Naive thymus-derived CD4-positive, alpha-beta T cell (primary cell): ENCODE data around the gene CLEC12A. TPM values are rescaled to one million over a fixed set of nuclear protein-coding genes. Genes with fewer than 3 reads are reported as not detected.
"Not testable (repeated sequence)": the region's sequence is repeated elsewhere in the genome, so short reads cannot be mapped to it uniquely, and the experiment has no call there.

Experiments
- ATAC-seq: fragments of 150-1000 bp; cut with Tn5 transposase; 2 replicates; pipeline ENCODE4 v1.10.0; 2021; ENCODE audit warnings: mild to moderate bottlenecking, moderate library complexity
- CTCF ChIA-PET: fragments of 350-600 bp; sonication (Branson Sonifier 250); formaldehyde crosslinking; loops from one replicate; lab custom pipeline; 2021; ENCODE audit warnings: antibody characterized with exemption; lab: Charles Lee
- POLR2A ChIA-PET: fragments of 350-600 bp; sonication (Branson Sonifier 250); formaldehyde crosslinking; loops from one replicate; lab custom pipeline; 2021; ENCODE audit warnings: antibody characterized with exemption, inconsistent platforms; lab: Charles Lee
- DNase-seq, 9 donors: peaks; one replicate each; pipeline versions ENCODE4 v3.0.0 to v3.0.0-alpha.2; 2020 to 2022; ENCODE audit warnings: mixed read lengths in 1 of 9
- H3K27ac ChIP-seq: one replicate; pipeline ENCODE4 v1.7.0; 2013; ENCODE audit warnings: mild to moderate bottlenecking, low read depth, low read length, moderate library complexity
- H3K27me3 ChIP-seq, 2 donors: one replicate each; pipeline ENCODE4 v1.7.0; 2013; ENCODE audit warnings: low read length in 2 of 2, mild to moderate bottlenecking in 2 of 2, moderate library complexity in 2 of 2; ENCODE audit not compliant: control insufficient read depth in 2 of 2, insufficient read depth in 2 of 2
- H3K36me3 ChIP-seq, 3 experiments: 1 replicate in 2 of 3; 2 replicates in 1 of 3; pipeline ENCODE4 v1.7.0; 2013; ENCODE audit warnings: low read length in 3 of 3, mild to moderate bottlenecking in 3 of 3, moderate library complexity in 1 of 3; ENCODE audit not compliant: insufficient read depth in 3 of 3, control insufficient read depth in 2 of 3
- H3K4me1 ChIP-seq, 2 donors: one replicate each; pipeline ENCODE4 v1.7.0; 2013; ENCODE audit warnings: low read length in 2 of 2, mild to moderate bottlenecking in 2 of 2, moderate library complexity in 1 of 2; ENCODE audit not compliant: control insufficient read depth in 2 of 2, insufficient read depth in 2 of 2
- H3K4me3 ChIP-seq: 2 replicates; pipeline ENCODE4 v1.7.0; 2013; ENCODE audit warnings: mild to moderate bottlenecking, low read length
- H3K9me3 ChIP-seq, 3 experiments: 1 replicate in 2 of 3; 2 replicates in 1 of 3; pipeline ENCODE4 v1.7.0; 2013; ENCODE audit warnings: low read length in 3 of 3; ENCODE audit not compliant: control insufficient read depth in 2 of 3
- H3K27ac Mint-ChIP-seq, 9 donors: one replicate each; pipeline ENCODE4 v1.8.0; 2020 to 2022; ENCODE audit warnings: mixed read lengths in 9 of 9, mild to moderate bottlenecking in 8 of 9, moderate library complexity in 5 of 9, inconsistent platforms in 2 of 9
- H3K27me3 Mint-ChIP-seq, 5 donors: one replicate each; pipeline ENCODE4 v1.8.0; 2021 to 2022; ENCODE audit warnings: mixed read lengths in 5 of 5, mild to moderate bottlenecking in 1 of 5
- H3K36me3 Mint-ChIP-seq, 5 donors: one replicate each; pipeline ENCODE4 v1.8.0; 2020 to 2022; ENCODE audit warnings: mixed read lengths in 5 of 5, mild to moderate bottlenecking in 3 of 5, inconsistent platforms in 1 of 5
- H3K4me1 Mint-ChIP-seq, 7 donors: one replicate each; pipeline ENCODE4 v1.8.0; 2020 to 2022; ENCODE audit warnings: mixed read lengths in 7 of 7, mild to moderate bottlenecking in 3 of 7, inconsistent platforms in 1 of 7
- H3K4me3 Mint-ChIP-seq, 10 donors: one replicate each; pipeline ENCODE4 v1.8.0; 2020 to 2022; ENCODE audit warnings: mild to moderate bottlenecking in 10 of 10, mixed read lengths in 10 of 10, moderate library complexity in 6 of 10, inconsistent platforms in 2 of 10
- H3K9me3 Mint-ChIP-seq, 11 donors: one replicate each; pipeline ENCODE4 v1.8.0; 2020 to 2022; ENCODE audit warnings: mixed read lengths in 11 of 11, mild to moderate bottlenecking in 4 of 11, inconsistent platforms in 1 of 11, moderate library complexity in 1 of 11
- intact Hi-C, 2 donors: fragments of 100-400 bp; cut with micrococcal nuclease; formaldehyde crosslinking; loops; one replicate each; pipeline ENCODE4 v1.15.1; 2023
- polyA plus RNA-seq, 2 donors: library from polyadenylated mRNA; unstranded; fragments of 300-500 nt; fragmentation: Illumina TruSeq; gene quantifications; one replicate each; pipeline ENCODE4 v1.2.3, GENCODE V29; 2021
- total RNA-seq, 6 experiments: library from RNA in 5 of 6; stranded (reverse) in 5 of 6; gene quantifications; 1 replicate in 5 of 6; 2 replicates in 1 of 6; pipeline ENCODE4 v1.2.3 and lab custom pipeline; 2021 to 2026

Gene CLEC12A
- total and polyA plus RNA-seq, 7 experiments from 2014 or later: 0.31 to 47.8 (median 3.7) TPM; not detected in 3

GRCh38 chr12:9952954-9953729 is 18.1 kb upstream of the CLEC12A start:
- H3K9me3 ChIP-seq, H3K36me3 ChIP-seq, POLR2A ChIA-PET, ATAC-seq, DNase-seq, CTCF ChIA-PET, H3K9me3 Mint-ChIP-seq, H3K27me3 ChIP-seq, H3K4me3 ChIP-seq, intact Hi-C loops, H3K27me3 Mint-ChIP-seq, H3K27ac Mint-ChIP-seq, H3K36me3 Mint-ChIP-seq, H3K4me3 Mint-ChIP-seq, H3K27ac ChIP-seq: not testable (repeated sequence)
- H3K4me1 ChIP-seq: peaks cover 35 to 39% of the 10 kb centered on the region in 2 donors
- peaks cover 43 to 67% (median 64%) of the 10 kb centered on the region in 7 donors for H3K4me1 Mint-ChIP-seq

- Mint-ChIP-seq H3K27me3 (no peaks in the 10 kb centered on the region), H3K27ac (peak overlapping the region in 5 of 9 donors; percentile 0 to 56 (median 16)), H3K4me1 (peaks cover 29 to 51% (median 49%) of the 10 kb centered on the region in 7 donors), H3K9me3 (no peaks in the 10 kb centered on the region), H3K4me3 (peak overlapping the region in 8 of 10 donors; percentile 2 to 67 (median 49)), H3K36me3 (peaks cover 0 to 8% (median 0%) of the 10 kb centered on the region in 5 donors)
- intact Hi-C loops: no loop called here
- POLR2A ChIA-PET: no interaction called here
- ATAC-seq (peak; percentile 37), DNase-seq (peak in 3 of 9 donors; percentile 23 to 35 (median 25))
- H3K4me3 ChIP-seq: no peak overlapping the region
- H3K27ac ChIP-seq: no peak overlapping the region
- peaks cover 15 to 16% of the 10 kb centered on the region in 2 donors for H3K4me1 ChIP-seq
- no peaks in the 10 kb centered on the region for H3K9me3 ChIP-seq
- CTCF ChIA-PET: no interaction called here
- no peaks in the 10 kb centered on the region for H3K36me3 ChIP-seq
- H3K27me3 ChIP-seq: no peaks in the 10 kb centered on the region
Measured at GRCh38 chr12:9957834-9958233, 13.4 kb upstream of the CLEC12A start.

GRCh38 chr12:9960590-9960989 is 10.6 kb upstream of the CLEC12A start:
- no peaks in the 10 kb centered on the region for H3K27me3 Mint-ChIP-seq
- H3K4me3 Mint-ChIP-seq: peak overlapping the region in 1 of 10 donors; percentile 24
- H3K9me3 Mint-ChIP-seq: no peaks in the 10 kb centered on the region
- Histone ChIP-seq H3K27ac (no peak overlapping the region), H3K9me3 (no peaks in the 10 kb centered on the region), H3K36me3 (no peaks in the 10 kb centered on the region), H3K4me3 (no peak overlapping the region), H3K27me3 (no peaks in the 10 kb centered on the region), H3K4me1 (peaks cover 15 to 16% of the 10 kb centered on the region in 2 donors)
- CTCF ChIA-PET: no interaction called here
- DNase-seq (no peak), ATAC-seq (no peak)
- peak overlapping the region in 1 of 9 donors; percentile 39 for H3K27ac Mint-ChIP-seq
- intact Hi-C loops: no loop called here
- H3K36me3 Mint-ChIP-seq: peaks cover 0 to 8% (median 0%) of the 10 kb centered on the region in 5 donors
- H3K4me1 Mint-ChIP-seq: peaks cover 27 to 47% (median 45%) of the 10 kb centered on the region in 7 donors
- POLR2A ChIA-PET: interaction anchor here (0.7 to 1.1 kb wide), 2 partner anchors 18 to 50 kb away, joined by 3 read pairs; partner anchors contain the start of gene CLEC12B

- CTCF ChIA-PET: no interaction called here
- Histone ChIP-seq H3K9me3 (no peaks in the 10 kb centered on the region), H3K36me3 (no peaks in the 10 kb centered on the region), H3K4me1 (peaks cover 15 to 16% of the 10 kb centered on the region in 2 donors), H3K4me3 (no peak overlapping the region), H3K27ac (no peak overlapping the region), H3K27me3 (no peaks in the 10 kb centered on the region)
- Mint-ChIP-seq H3K4me3 (peak overlapping the region in 1 of 10 donors; percentile 24), H3K36me3 (peaks cover 0 to 8% (median 0%) of the 10 kb centered on the region in 5 donors), H3K27me3 (no peaks in the 10 kb centered on the region), H3K4me1 (peaks cover 26 to 42% (median 40%) of the 10 kb centered on the region in 7 donors), H3K9me3 (no peaks in the 10 kb centered on the region), H3K27ac (peak overlapping the region in 1 of 9 donors; percentile 39)
- no peak for ATAC-seq
- POLR2A ChIA-PET: interaction anchor here (1.1 kb wide), 1 partner anchor 19 kb away, joined by 3 read pairs; no protein-coding TSS in a partner anchor
- DNase-seq: no peak
- intact Hi-C loops: no loop called here
Measured at GRCh38 chr12:9961106-9961505, 10.1 kb upstream of the CLEC12A start.

- Mint-ChIP-seq H3K27ac (no peak overlapping the region), H3K4me1 (peaks cover 21 to 36% (median 32%) of the 10 kb centered on the region in 7 donors), H3K27me3 (no peaks in the 10 kb centered on the region), H3K4me3 (no peak overlapping the region), H3K9me3 (no peaks in the 10 kb centered on the region), H3K36me3 (peaks cover 0 to 8% (median 0%) of the 10 kb centered on the region in 5 donors)
- ChIA-PET CTCF (no interaction called here), POLR2A (interaction anchor here (1.1 kb wide), 1 partner anchor 19 kb away, joined by 3 read pairs; no protein-coding TSS in a partner anchor)
- H3K27me3 ChIP-seq: no peaks in the 10 kb centered on the region
- H3K4me3 ChIP-seq: no peak overlapping the region
- peaks cover 15 to 16% of the 10 kb centered on the region in 2 donors for H3K4me1 ChIP-seq
- no peak overlapping the region for H3K27ac ChIP-seq
- ATAC-seq (no peak), DNase-seq (no peak)
- H3K9me3 ChIP-seq: no peaks in the 10 kb centered on the region
- no peaks in the 10 kb centered on the region for H3K36me3 ChIP-seq
- intact Hi-C loops: no loop called here
Measured at GRCh38 chr12:9961901-9962300, 9.3 kb upstream of the CLEC12A start.

GRCh38 chr12:9969673-9970072 is 1.5 kb upstream of the CLEC12A start:
- no peak overlapping the region for H3K27ac ChIP-seq
- Mint-ChIP-seq H3K27me3 (peaks cover 0 to 36% (median 0%) of the 10 kb centered on the region in 5 donors), H3K9me3 (no peaks in the 10 kb centered on the region), H3K36me3 (peaks cover 0 to 3% (median 0%) of the 10 kb centered on the region in 5 donors), H3K27ac (no peak overlapping the region), H3K4me1 (peaks cover 0 to 4% (median 0%) of the 10 kb centered on the region in 7 donors), H3K4me3 (no peak overlapping the region)
- ChIA-PET POLR2A (no interaction called here), CTCF (no interaction called here)
- no peak overlapping the region for H3K4me3 ChIP-seq
- H3K27me3 ChIP-seq: no peaks in the 10 kb centered on the region
- H3K4me1 ChIP-seq: no peaks in the 10 kb centered on the region
- H3K36me3 ChIP-seq: no peaks in the 10 kb centered on the region
- DNase-seq: no peak
- intact Hi-C loops: no loop called here
- no peaks in the 10 kb centered on the region for H3K9me3 ChIP-seq
- ATAC-seq: no peak
